ENCODE measurements around the gene PRKD2. TPM values are rescaled to one million over a fixed set of nuclear protein-coding genes. Genes with fewer than 3 reads are reported as not detected.
A peak's percentile ranks its signal among the peaks of the same experiment; 100 is the strongest.

The PRKD2 gene
- total RNA-seq, 1 experiment from 2014 or later: 88.5 TPM

DNA sequence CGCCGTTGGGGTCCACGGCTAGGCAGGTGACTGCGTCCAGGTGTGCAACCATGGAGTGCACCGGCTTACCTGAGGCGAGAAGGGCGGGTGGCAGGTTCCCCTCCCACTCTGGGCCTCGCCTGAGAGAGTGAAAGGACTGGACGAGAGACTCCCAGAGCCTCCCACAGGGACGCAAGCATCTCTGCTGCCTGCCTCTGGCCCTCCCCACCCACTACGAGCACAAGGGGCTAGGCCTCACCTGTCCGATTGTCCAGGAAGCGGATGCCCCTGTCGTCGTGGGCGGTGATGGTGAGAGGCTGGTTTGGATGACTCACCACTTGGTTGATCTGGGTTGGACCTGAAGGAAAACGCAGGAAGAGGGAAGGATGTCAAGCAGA is 5.1 kb upstream of the PRKD2 start:
- TF ChIP-seq EZH2 (IDR thresholded peaks at IDR 0.05; ENCODE audit: low read depth): no peak
- TF ChIP-seq, protein P1, sequence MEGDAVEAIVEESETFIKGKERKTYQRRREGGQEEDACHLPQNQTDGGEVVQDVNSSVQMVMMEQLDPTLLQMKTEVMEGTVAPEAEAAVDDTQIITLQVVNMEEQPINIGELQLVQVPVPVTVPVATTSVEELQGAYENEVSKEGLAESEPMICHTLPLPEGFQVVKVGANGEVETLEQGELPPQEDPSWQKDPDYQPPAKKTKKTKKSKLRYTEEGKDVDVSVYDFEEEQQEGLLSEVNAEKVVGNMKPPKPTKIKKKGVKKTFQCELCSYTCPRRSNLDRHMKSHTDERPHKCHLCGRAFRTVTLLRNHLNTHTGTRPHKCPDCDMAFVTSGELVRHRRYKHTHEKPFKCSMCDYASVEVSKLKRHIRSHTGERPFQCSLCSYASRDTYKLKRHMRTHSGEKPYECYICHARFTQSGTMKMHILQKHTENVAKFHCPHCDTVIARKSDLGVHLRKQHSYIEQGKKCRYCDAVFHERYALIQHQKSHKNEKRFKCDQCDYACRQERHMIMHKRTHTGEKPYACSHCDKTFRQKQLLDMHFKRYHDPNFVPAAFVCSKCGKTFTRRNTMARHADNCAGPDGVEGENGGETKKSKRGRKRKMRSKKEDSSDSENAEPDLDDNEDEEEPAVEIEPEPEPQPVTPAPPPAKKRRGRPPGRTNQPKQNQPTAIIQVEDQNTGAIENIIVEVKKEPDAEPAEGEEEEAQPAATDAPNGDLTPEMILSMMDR (conservative IDR thresholded peaks at IDR 0.05): no peak; the same call in 1 of the 2 replicates
- Histone ChIP-seq H3K9me2 (ENCODE audit: insufficient read depth) (no peaks in the 10 kb centered on the region), H3K4me1 (replicated peaks; ENCODE audit: insufficient read depth) (peaks cover 8% of the 10 kb centered on the region), H2AFZ (no peak overlapping the region), H3K27ac (no peak overlapping the region), H3K27me3 (ENCODE audit: insufficient read depth, low read depth) (no peaks in the 10 kb centered on the region), H4K20me1 (ENCODE audit: insufficient read depth) (no peaks in the 10 kb centered on the region), H3K79me2 (ENCODE audit: low read depth) (no peaks in the 10 kb centered on the region), H3K4me2 (no peak overlapping the region), H3K4me3 (no peak overlapping the region), H3K36me3 (ENCODE audit: low read depth) (peaks cover 13% of the 10 kb centered on the region), H3K9me3 (ENCODE audit: insufficient read depth, low read depth) (no peaks in the 10 kb centered on the region), H3F3A (ENCODE audit: insufficient read depth, low read depth) (peaks cover 36% of the 10 kb centered on the region; the same call in 1 of the 2 replicates)
- POLR2A ChIA-PET (ENCODE audit: unreplicated experiment): no interaction called here
- intact Hi-C loops (cut with micrococcal nuclease; ENCODE audit: unreplicated experiment): no loop called here
- CTCF ChIA-PET: no interaction called here
- no peak for DNase-seq
- BruUV-seq (replicated peaks): no TSS peak

DNA sequence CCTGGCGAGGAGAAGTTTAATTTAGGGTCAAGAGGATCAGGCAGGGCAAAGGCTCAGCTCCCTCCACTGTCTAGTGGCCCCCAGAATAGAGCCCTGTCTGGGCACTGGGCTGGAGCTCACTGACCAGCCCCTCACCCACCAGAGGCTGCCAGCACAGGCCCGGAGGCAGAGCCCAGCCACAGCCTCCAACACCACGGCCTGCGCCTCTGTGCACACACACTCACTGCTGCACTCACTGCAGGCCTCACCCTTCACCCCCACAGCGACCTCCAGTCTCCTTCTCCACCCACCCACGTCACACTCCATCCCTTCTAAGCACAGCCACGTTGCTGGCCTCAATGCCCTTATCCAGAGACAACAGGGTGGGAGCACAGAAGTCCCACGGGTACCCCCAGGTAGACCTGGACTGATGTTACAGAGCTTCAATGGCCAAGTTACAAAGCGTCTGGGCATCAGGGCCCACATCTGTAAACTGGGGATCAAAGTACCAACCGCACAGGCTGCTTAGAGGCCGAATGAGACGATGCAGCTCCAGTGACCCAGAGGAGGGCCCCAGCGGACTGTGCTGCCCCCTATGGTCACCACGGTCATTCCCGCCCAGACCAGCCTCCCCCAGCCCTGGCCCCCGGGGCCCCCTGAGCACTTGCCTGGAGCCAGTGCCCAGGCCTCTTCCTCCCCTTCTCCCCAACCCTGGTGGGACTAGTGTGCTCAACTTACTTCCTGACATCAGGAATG is 4.5 kb upstream of the PRKD2 start:
- H3K9me3 ChIP-seq (ENCODE audit: insufficient read depth, low read depth): no peaks in the 10 kb centered on the region
- TF ChIP-seq, protein P1 (conservative IDR thresholded peaks at IDR 0.05): peak; percentile 33; the same call in 1 of the 2 replicates
- no peak for TF ChIP-seq EZH2 (IDR thresholded peaks at IDR 0.05; ENCODE audit: low read depth)
- no TSS peak for BruUV-seq (replicated peaks)
- DNase-seq: no peak
- peaks cover 36% of the 10 kb centered on the region; the same call in 1 of the 2 replicates for H3F3A ChIP-seq (ENCODE audit: insufficient read depth, low read depth)
- peaks cover 8% of the 10 kb centered on the region for H3K4me1 ChIP-seq (replicated peaks; ENCODE audit: insufficient read depth)
- ChIA-PET POLR2A (ENCODE audit: unreplicated experiment) (no interaction called here), CTCF (no interaction called here)
- no peaks in the 10 kb centered on the region for H4K20me1 ChIP-seq (ENCODE audit: insufficient read depth)
- H3K27me3 ChIP-seq (ENCODE audit: insufficient read depth, low read depth): no peaks in the 10 kb centered on the region
- H3K36me3 ChIP-seq (ENCODE audit: low read depth): peaks cover 8% of the 10 kb centered on the region; the same call in 1 of the 2 replicates
- H3K9me2 ChIP-seq (ENCODE audit: insufficient read depth): no peaks in the 10 kb centered on the region
- intact Hi-C loops (cut with micrococcal nuclease; ENCODE audit: unreplicated experiment): no loop called here
- H3K27ac ChIP-seq: no peak overlapping the region
- no peak overlapping the region for H2AFZ ChIP-seq
- no peak overlapping the region for H3K4me2 ChIP-seq
- no peak overlapping the region for H3K4me3 ChIP-seq
- H3K79me2 ChIP-seq (ENCODE audit: low read depth): peaks cover 4% of the 10 kb centered on the region

DNA sequence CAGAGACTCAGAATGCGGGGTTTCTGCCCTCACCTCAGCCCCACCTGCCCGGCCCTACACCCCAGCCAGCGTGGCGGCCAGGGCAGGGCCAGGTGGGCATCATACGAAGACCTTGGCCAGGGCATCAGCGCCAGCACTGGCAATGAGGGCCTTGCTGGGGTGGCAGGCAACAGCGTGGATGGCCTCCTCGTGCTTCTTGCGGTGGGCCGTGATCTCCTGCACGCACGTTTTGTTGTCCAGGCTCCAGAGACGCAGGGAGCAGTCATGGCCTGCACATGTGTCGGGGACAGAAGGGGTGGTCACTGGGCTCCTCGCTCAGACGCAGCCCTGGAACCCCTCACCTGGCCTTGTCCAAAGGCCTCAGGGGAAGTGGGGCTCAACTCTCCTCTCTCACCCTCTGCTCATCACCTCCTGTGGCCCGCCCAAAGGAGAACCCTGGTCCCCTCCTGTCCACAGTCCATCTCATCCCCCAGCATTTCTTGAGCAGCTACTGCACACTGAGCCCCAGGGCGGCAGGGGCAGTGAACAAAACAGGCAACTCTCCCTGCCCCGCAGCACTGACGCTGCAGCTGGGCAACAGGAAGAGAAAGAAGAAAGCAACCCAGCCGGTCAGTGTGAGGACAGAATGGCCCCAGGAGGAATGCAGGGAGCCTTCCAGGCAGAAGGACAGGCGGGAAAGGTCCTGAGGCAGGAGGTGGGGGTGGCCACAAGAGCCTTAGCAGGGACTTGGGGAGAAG is 3.8 kb upstream of the PRKD2 start:
- Histone ChIP-seq H4K20me1 (ENCODE audit: insufficient read depth) (no peaks in the 10 kb centered on the region), H2AFZ (no peak overlapping the region), H3K9me3 (ENCODE audit: insufficient read depth, low read depth) (no peaks in the 10 kb centered on the region), H3K27ac (no peak overlapping the region), H3K4me1 (replicated peaks; ENCODE audit: insufficient read depth) (peaks cover 9% of the 10 kb centered on the region), H3F3A (ENCODE audit: insufficient read depth, low read depth) (peaks cover 36% of the 10 kb centered on the region; the same call in 1 of the 2 replicates), H3K36me3 (ENCODE audit: low read depth) (peaks cover 8% of the 10 kb centered on the region; the same call in 1 of the 2 replicates), H3K4me2 (no peak overlapping the region), H3K4me3 (no peak overlapping the region), H3K9me2 (ENCODE audit: insufficient read depth) (no peaks in the 10 kb centered on the region), H3K79me2 (ENCODE audit: low read depth) (peaks cover 11% of the 10 kb centered on the region), H3K27me3 (ENCODE audit: insufficient read depth, low read depth) (no peaks in the 10 kb centered on the region)
- CTCF ChIA-PET: no interaction called here
- BruUV-seq (replicated peaks): no TSS peak
- no peak for TF ChIP-seq EZH2 (IDR thresholded peaks at IDR 0.05; ENCODE audit: low read depth)
- TF ChIP-seq, protein P1 (conservative IDR thresholded peaks at IDR 0.05): no peak
- intact Hi-C loops (cut with micrococcal nuclease; ENCODE audit: unreplicated experiment): no loop called here
- DNase-seq: peak in 1 of 2 experiments; percentile 4
- POLR2A ChIA-PET (ENCODE audit: unreplicated experiment): no interaction called here
